ENCODE results near the gene FIG4.

GRCh38 chr6:109739686-109740085 lies 48.6 kb downstream of the FIG4 start:
- no peak for TF ChIP-seq CTCF (conservative IDR thresholded peaks at IDR 0.05; ENCODE audit: low read length)
- TF ChIP-seq EZH2phosphoT487 (IDR thresholded peaks at IDR 0.05; ENCODE audit: borderline replicate concordance), result no peak
